H4 (cell line): ENCODE measurements around the gene KRABD2.
"Not testable (repeated sequence)": the region's sequence is repeated elsewhere in the genome, so short reads cannot be mapped to it uniquely, and the experiment has no call there.

Experiments
- DNase-seq: peaks from one replicate; pipeline ENCODE4 v3.0.0-alpha.2; 2015; ENCODE audit warnings: low spot score

Gene KRABD2

DNA sequence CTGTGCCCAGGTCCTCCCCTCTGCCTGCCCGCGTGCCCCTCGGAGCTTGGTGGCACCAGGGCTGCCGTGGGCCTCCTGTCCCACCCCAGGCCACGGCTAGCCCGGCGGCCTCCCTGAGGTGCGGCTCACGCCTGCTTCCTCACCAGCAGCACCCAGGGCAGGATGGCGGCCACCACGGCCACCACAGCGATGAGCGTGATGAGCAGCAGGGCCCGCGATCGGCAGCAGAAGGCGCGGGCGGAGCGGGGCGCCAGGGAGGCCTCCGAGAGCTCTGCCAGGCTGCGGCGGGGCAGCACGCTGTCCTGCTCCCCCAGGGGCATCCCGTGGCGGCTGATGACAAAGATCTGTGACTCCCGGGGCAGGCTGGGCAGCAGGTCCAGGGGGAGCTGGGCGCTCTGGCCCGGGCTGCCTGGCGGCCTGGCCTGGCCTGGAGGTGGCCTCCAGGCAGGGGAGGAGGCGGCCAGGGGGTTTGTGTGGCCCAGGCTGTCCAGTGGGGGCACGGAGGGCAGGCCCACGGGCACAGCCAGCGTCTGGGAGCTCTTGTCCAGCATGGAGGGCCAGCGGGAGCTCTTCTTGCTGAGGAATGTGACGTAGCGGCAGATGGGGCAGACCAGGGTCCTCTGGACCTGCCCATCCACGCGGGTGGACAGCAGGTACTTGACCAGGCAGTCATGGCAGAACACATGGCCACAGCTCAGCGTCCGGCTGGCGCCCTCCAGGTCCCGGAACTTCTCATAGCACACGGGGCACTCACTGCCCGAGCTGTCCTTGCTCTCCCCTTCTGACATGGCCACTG lies 16.4 kb upstream of the KRABD2 start:
- no peak for DNase-seq

DNA sequence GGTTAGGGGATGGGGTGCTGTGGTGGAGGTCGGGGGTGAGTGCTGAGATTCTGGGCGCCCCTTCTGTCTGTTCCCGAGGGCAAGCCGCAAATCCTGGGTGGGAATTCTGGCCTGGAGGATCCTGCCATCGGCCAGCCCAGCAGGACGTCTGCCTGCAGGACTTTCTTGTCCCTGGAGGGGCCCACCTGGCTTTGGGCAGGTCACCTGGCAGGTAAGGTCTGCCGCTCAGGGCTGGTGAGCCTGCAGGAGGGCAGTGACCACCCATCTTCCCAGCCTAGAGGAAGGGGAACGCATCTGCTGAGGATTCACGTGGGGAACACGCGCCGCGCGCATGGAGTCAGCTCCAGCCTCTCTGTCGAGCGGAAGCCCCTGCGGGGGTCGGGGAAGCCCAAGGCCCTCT lies 15.8 kb upstream of the KRABD2 start:
- DNase-seq = no peak

DNA sequence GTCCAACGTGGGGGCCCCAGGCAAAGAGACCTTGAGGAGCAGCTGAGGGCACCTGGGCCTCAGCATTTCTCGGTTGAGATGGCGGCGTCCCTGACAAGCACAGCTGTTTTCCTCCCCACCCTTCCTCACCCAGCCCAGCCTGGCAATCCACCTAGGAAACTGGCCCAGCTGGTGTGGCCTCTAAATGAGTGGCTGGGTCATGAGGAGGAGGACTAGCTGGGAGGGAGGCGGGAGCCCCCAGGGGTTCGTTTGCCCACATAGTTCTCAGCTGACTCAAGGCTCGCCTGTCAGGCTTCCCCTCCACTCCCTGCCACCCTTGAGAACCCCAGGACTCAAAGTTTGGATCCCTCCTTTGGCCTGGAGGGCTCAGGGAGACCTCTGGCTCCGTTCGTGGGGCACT lies 15.2 kb upstream of the KRABD2 start:
- DNase-seq = no peak

DNA sequence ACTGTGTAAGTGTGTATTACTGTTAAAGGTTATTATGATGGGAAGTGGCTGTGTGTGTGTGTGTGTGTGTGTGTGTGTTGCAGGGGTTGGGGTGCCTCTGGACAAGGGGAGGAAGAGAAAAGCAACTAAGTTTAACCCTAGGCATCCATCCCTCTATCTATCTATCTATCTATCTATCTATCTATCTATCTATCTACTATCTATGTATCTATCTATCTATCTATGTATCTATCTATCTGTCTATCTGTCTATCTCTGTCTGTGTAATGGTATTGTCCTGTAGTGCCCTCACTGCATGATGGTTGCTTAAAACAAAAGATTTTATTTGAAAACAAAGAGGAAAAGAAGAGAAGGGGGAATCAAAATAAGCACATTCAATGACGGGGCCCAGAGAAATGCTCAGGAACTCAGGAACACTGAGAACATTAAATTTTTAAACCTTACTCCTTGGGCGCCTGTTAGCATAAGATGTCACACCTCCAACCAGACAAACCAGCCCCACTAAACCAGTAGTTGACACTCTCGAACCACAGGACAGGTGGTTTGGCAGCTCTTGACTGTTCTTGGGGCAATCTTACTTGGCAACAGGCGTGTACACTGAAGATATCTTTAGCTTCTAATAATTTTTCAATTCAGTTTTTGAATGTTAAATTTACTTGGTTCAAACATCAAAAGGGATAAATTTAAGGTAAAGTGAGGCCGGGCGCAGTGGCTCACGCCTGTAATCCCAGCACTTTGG lies 11.6 kb upstream of the KRABD2 start:
- no peak for DNase-seq

DNA sequence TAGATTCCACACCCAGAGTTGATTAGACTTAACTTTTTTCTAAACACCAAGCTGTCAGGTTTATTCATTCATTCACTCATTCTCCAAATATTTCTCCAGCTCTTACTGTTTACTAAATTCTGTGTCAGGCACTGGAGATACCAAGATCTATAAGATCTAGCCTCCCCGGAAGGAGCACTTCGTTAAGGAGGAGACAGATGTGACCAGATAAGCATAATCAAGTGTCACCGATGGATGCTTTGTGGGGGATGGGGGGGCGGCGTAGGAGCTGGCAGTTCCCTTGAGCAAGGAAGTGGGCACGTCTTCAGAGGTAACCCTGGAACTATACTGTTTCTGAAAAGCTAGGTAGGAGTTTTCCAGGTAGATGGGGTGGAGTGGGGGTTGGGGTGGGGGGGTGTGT lies 10.3 kb upstream of the KRABD2 start:
- no peak for DNase-seq

DNA sequence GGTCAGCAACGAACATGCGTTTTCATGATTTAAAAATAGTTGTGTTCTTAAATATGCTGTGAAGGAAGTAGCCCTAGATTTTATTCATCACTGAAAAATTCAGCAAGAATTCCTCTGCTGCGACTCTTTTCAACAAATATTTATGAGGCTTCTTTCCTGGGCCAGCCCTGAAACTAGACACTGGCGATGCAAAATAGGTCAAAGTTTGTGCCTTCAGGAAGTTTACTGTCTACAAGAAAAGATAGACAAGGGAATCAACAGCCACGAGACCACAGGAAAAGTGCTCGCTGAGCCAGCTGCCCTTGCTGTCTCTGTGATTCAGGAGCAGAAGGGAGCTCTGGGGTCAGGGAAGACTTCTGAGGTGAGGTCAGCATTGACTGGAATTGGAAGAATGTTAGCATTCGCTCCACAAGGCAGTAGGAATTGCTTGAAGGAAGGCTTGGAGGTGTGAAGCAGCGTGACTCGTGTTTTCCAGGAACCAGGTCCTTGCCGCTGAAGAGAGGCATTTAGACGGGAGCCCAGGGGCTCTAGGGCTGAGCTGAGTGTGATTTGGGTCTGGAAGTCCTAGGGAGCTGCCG lies 8.4 kb upstream of the KRABD2 start:
- peak; percentile 31 for DNase-seq

DNA sequence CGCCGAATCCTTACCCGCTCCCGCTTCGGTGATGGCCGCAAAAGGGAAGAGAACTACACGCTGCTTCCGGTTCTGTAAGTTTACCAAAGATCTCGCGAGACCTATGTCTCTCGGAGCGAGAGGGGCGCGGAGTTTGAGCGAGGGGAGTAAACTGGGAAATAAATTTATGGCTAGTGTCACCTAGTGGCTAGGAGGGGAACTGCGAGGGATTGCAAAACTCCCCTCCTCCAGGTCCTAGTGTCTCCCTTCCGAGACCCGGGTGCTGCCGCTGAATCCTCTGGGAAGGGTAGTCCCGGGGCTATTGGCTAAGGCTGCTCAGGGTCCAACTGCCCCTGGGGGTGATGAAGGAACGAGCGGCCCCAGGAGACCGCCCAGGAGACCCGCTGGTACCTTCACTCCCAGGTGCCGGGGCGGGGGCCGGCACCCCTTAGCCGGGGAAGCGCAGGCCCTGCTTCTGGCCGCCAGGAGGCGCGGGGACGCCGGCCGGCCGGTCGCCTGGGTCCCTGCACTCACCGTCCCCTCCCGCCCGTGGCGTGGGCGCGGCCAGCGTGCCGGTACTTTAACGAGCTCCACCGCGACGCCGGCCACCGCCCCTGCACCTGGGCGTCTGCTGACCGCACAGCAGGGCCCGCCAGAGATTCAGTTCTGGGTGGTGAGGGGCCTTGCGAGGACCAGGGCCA lies 6.8 kb upstream of the KRABD2 start, which contains the start of gene RPL26:
TSS of gene RPL26 (minus strand) at position 51 of the 680 bp plus-strand sequence. CDS start 883 bp downstream, outside the sequence.
- peak; percentile 94 for DNase-seq

DNA sequence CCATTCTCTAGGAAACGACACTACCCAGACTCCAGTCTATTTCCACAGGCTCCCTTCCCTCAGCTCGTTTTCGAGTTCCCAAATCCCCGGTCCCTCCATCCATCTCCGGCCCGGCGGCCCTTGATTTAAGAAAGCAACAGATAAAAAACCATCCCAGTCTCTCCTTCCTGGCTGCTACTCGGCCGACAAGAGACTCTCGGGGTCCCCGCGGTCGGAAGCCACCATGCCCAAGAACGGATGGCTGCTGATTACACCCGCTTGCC lies 6.3 kb upstream of the KRABD2 start:
- DNase-seq = no peak

DNA sequence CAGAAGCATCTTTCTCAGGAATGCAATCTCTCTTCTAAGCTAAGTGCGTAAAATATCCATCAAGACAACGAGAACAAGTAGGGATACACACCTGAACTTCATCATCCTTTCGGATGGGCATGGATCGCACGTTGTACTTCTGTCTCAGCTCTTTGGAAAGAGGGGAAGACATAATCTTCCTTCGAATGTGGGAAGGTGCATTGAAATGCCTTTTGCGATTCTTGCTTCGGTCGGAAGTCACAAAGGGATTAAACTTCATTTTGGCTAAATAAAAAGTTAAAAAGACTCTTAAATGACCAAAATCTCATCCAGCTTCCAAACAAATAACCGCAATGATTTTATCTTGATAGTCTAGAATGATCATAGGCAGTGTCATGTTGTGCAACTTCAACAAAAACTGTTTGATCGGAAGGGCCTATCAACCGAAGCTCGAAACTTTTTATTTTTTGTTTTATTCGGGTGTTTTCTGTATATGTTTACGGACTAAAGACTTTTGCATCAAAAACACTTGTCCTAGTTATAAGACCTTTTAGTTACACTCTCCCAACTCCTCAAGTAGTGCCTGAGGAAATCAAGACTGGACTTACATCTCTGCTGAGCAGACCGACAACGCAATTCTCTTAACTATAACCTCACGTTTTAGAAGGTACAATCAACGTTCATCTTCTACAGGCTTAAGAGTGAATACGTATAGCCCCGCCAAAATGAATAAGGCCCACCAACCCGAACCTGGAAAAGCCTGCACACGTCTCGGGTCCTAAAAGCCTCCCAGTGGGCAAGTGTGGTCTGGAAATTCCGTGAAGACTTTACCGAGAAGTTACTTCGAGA lies 5.8 kb upstream of the KRABD2 start:
- no peak for DNase-seq

DNA sequence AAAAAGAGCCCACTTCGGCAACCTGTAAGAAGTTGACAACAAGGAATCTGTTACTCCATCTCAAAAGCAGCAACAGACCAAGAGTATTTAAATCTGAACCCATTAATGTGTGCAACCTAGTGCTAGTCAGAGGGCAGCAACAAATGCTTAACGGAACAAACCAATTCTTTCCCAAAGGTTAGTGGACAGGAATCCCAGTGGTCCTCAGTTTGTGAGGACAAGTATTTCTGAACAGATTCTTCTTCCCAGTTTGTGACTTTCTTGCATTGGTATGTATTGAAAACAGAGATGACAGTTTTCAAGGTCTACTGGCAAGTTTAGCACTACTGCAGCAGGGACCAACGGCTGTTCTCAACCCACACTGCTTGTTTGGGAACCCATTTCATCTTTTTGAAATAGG lies 3.5 kb upstream of the KRABD2 start:
- DNase-seq = no peak

DNA sequence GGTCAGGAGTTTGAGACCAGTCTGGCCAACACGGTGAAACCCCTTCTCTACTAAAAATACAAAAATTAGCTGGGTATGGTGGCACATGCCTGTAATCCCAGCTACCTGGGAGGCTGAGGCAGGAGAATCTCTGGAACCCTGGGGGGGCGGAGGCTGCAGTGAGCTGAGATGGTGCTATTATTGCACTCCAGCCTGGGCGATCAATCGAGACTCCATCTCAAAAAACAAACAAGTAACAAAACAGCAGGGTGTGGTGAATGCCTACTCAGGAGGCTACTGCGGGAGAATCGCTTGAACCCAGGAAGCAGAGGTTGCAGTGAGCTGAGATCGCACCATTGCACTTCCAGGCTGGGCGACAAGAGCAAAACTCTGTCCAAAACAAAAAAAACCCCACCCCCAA lies 1.6 kb upstream of the KRABD2 start:
- not testable (repeated sequence) for DNase-seq

DNA sequence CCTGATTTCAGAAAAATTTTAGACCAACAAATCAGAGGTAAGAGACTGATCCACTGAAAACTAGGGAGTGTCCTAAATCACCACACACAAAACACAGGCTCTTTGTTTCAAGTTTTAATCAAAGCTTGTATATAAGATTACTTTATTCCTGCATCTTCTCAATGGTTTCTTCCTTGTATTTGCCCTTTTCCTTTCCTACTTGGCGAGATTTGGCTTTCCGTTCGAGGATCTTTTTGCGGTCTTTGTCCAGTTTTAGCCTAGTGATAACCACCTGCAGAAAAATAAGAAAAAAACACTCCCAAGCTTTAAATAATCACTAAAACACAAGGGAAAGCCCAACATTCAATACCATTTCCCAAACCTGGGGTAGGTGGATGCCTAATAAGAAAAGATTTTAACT lies 918 bp upstream of the KRABD2 start:
- no peak for DNase-seq

DNA sequence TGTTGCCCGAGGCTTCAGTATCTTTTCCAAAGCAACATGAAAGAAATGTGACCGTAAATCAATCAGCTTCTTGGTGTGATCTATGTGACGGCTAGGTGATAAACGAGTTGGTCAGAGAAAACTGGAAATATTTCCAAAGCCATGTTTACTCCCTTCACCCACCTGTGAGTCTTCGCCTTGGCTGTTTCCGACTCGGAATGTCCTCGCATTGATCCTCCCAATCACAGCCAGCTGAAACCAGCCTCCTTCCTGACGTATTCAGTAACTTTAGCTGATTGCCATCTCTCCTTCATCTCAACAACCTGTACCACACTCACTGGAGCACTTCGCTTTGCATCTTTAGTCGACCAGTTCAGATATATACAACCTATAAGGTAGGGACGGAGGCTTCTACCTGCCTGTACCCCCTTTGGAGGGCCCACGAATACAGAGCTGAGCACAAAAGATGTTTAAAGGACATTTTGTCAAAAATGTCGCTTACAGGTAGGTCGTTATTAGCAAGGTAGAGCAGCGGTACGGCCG lies 705 bp downstream of the KRABD2 start:
- DNase-seq = no peak

DNA sequence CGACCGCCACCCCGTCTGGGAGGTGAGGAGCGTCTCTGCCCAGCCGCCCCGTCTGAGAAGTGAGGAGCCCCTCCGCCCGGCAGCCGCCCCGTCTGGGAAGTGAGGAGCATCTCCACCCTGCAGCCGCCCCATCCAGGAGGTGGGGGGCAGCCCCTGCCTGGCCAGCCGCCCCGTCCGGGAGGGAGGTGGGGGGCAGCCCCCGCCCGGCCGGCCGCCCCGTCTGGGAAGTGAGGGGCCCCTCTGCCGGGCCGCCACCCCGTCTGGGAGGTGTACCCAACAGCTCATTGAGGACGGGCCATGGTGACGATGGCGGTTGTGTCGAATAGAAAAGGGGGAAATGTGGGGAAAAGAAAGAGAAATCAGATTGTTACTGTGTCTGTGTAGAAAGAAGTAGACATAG lies 2.6 kb downstream of the KRABD2 start:
- not testable (repeated sequence) for DNase-seq

DNA sequence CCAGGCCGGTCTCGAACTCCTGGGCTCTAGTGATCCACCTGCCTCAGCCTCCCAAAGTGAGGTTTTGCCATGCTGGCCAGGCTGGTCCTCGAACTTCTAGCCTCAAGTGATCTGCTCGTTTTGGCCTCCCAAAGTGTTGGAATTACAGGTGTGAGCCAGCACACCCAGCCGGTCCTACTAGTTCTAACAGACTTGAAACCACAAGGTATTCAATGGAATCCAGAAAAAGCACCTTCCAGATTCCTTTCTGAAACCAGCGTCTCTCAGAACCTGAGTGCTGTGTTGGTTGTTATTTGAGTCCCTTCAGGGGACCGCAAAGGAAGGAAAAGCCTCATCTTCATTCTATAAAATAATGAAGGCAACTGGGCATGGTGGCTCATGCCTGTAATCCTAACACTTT lies 4.1 kb downstream of the KRABD2 start:
- no peak for DNase-seq

DNA sequence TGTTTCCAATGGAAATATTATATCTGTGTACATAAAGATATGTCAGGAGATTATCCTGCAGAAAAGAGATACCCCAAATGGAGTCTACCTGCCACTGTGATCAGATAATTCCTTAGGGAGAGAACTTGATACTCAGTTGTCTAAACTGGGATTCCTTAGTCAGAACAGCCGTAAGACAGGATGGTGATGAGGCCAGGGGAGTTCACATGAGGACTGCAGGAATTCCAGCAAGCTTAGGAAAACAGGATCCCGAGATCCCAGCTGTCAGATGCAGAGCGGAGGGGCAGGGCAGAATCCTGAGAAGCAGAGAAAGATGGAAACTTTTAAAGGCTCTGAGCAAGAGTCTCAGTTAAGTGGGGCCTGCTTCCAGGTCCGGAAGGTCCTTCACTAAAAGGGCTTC lies 4.7 kb downstream of the KRABD2 start:
- DNase-seq = no peak

DNA sequence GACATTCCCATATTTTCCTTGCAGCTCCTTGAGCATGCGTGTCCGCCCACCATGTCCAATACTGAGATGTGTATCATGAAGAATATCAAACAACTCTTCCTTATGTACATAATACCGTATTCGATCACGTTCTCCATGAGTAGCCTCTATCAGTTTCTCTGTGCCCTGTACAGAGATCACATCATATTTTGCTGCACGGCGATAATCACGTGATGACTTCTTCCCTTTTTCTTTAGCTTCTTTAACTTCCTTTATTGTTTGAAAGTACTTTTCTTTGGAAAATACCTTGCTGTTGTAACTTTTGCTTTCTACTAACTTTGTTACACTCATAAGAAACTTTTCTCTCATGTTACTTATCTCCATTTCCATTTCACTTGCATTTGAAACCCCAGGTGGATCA lies 6.6 kb downstream of the KRABD2 start:
- DNase-seq = no peak

DNA sequence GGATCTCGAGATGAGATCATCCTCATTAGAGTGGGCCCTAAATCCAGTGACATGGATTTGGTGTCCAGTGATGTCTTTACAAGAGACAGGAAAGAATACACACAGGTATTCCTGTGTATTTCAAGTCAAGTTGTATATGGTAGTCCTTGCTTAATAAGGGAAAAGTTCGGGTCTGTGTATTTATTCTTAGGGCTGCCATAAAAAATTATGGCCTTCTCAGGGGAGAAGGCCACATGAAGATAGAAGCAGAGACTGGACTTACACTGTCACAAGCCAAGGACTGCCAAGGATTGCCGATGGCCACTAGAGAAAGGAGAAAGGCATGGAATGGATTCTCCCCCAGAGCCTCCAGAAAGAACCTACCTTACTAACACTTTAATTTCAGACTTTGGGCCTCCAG lies 8.3 kb downstream of the KRABD2 start:
- DNase-seq = no peak

DNA sequence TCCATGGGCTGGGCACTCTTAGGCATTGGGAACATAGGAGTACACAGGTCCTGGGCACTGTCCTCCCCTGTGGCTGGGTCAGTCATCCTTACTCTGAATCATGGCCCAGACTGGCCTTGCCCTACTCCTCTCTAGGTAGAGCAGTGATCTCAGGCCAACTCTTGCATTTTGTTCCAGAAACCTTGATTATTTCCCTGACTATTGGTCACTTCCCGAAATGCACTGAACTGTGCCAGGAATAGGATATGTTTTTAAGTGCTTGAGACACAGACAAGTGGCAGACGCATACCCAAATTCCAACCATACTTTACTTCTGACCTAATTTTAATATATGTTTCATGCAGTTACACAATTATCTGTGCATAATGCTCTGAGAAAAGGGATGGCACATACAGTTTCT lies 10.3 kb downstream of the KRABD2 start:
- no peak for DNase-seq

DNA sequence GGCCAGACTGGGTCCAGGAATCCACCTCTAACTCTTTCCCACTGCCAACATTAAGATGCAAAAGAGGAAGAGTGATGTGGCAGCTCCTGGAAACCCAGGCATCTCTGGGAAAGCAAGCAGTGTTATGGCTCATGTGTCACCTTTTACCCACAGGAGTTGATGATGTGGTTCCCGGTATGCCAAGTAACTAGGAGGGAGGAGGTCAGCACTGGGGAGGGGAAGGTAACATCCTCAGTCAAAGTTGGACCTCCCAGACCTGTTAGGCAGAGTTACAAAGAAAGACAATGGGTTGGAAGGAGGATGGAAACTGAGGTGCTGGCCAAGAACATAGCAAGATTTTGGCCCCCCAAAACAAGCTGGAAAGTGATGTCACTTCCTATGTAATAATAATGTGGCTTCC lies 11.4 kb downstream of the KRABD2 start:
- DNase-seq = no peak

DNA sequence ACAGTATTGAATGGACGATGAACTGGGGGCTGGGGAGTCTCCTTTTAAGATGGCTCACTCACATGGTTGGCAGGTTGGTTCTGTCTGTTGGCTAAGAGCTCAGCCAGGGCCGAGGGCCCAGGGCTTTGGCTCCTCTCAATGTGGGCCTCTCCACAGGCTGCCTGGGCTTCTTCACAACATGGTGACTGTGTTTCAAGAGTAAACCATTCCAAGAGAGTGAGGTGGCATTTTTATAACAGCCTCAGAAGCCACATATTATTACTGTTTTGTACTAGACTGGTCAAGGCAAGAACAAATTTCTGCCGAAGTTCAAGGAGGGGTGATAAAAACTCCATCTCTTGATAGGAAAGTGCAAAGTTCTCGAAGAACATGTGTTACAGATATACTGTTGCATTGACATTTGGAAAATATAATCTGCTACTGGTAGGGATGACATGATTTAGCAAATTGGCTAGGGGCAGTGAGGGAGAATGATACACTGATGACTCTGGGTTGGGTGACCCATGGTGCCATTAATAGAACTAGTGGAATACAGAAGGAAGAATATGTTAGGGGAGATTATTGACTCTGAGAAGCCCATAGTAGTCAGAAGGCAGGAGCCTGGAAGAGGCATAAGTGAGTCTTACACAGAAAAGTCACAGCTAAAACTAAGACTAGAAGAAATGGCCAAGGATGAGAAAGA lies 13.7 kb downstream of the KRABD2 start:
- DNase-seq = no peak
